HepG2 (cell line): ENCODE data around the gene TP53TG5. TPM values are rescaled to one million over a fixed set of nuclear protein-coding genes. Genes with fewer than 3 reads are reported as not detected.

ENCODE experiments used
- ARID2 ChIP-seq: sonication (generic); formaldehyde crosslinking; IDR thresholded peaks from 2 replicates; pipeline ENCODE4 v1.8.1; 2022; ENCODE audit warnings: mild to moderate bottlenecking, missing genetic modification reagents, borderline replicate concordance
- BRD4 ChIP-seq: sonication (generic); formaldehyde crosslinking; IDR thresholded peaks from 2 replicates; pipeline ENCODE4 v1.4.0; 2020; ENCODE audit warnings: missing genetic modification reagents
- CAMTA2 ChIP-seq: sonication (generic); formaldehyde crosslinking; IDR thresholded peaks from 2 replicates; pipeline ENCODE4 v1.4.0; 2020; ENCODE audit warnings: mild to moderate bottlenecking, missing genetic modification reagents, borderline replicate concordance
- CBX1 ChIP-seq: IDR thresholded peaks from one replicate; pipeline ENCODE4 v1.6.1; 2016; ENCODE audit warnings: antibody characterized with exemption, low read depth
- GZF1 ChIP-seq: sonication (generic); formaldehyde crosslinking; IDR thresholded peaks from 2 replicates; pipeline ENCODE4 v1.5.1; 2020; ENCODE audit warnings: mild to moderate bottlenecking, missing genetic modification reagents
- HHEX ChIP-seq: IDR thresholded peaks from 2 replicates; pipeline ENCODE4 v1.6.1; 2016; ENCODE audit warnings: control low read depth
- HNF4G ChIP-seq, 2 experiments: sonication (generic) in 1 of 2; formaldehyde crosslinking in 1 of 2; IDR thresholded peaks; 2 replicates each; pipeline versions ENCODE4 v1.4.0 to v1.6.1; 2011 to 2020; ENCODE audit warnings: borderline replicate concordance in 2 of 2, low read depth in 2 of 2, mild to moderate bottlenecking in 2 of 2, low read length in 1 of 2, missing genetic modification reagents in 1 of 2, moderate library complexity in 1 of 2
- IKZF4 ChIP-seq: sonication (generic); formaldehyde crosslinking; IDR thresholded peaks from 2 replicates; pipeline ENCODE4 v1.5.1; 2020; ENCODE audit warnings: borderline replicate concordance, mild to moderate bottlenecking, low read depth, missing genetic modification reagents; ENCODE audit errors: not compliant biosample characterization
- ISX ChIP-seq: sonication (generic); formaldehyde crosslinking; conservative IDR thresholded peaks from 2 replicates; pipeline ENCODE4 v1.5.0; 2020; ENCODE audit warnings: missing genetic modification reagents
- JUN ChIP-seq: sonication (generic); formaldehyde crosslinking; IDR thresholded peaks from 2 replicates; pipeline ENCODE4 v1.4.0; 2020; ENCODE audit warnings: mild to moderate bottlenecking, missing genetic modification reagents
- KAT8 ChIP-seq: IDR thresholded peaks from 2 replicates; pipeline ENCODE4 v1.6.1; 2016; ENCODE audit warnings: missing genetic modification reagents, missing compliant biosample characterization
- NFYC ChIP-seq: IDR thresholded peaks from 2 replicates; pipeline ENCODE4 v1.6.1; 2016; ENCODE audit warnings: missing genetic modification reagents, missing compliant biosample characterization
- PAF1 ChIP-seq: IDR thresholded peaks from 2 replicates; pipeline ENCODE4 v1.6.1; 2016; ENCODE audit warnings: missing genetic modification reagents, missing compliant biosample characterization
- RBFOX2 ChIP-seq: fragments of 200-400 bp; formaldehyde crosslinking; IDR thresholded peaks from 2 replicates; pipeline ENCODE4 v1.6.1; 2017; ENCODE audit warnings: low read depth, mild to moderate bottlenecking, low read length
- REST ChIP-seq, 2 experiments: IDR thresholded peaks; 2 replicates each; pipeline ENCODE4 v1.6.1; 2011 to 2012; ENCODE audit warnings: low read length in 2 of 2, borderline replicate concordance in 1 of 2, low read depth in 1 of 2, mild to moderate bottlenecking in 1 of 2, moderate library complexity in 1 of 2
- RXRB ChIP-seq: IDR thresholded peaks from 2 replicates; pipeline ENCODE4 v1.6.1; 2016; ENCODE audit warnings: borderline replicate concordance, missing genetic modification reagents, missing compliant biosample characterization
- SIN3B ChIP-seq: fragments of 150-350 bp; IDR thresholded peaks from 2 replicates; pipeline ENCODE4 v1.6.1; 2014; ENCODE audit warnings: low read length
- TEAD3 ChIP-seq: optimal IDR thresholded peaks from 2 replicates; pipeline ENCODE3; 2016; ENCODE audit warnings: borderline replicate concordance
- UBTF ChIP-seq: sonication (generic); formaldehyde crosslinking; IDR thresholded peaks from 2 replicates; pipeline ENCODE4 v1.4.0; 2020; ENCODE audit warnings: mild to moderate bottlenecking, missing genetic modification reagents
- ZNF10 ChIP-seq: sonication (generic); formaldehyde crosslinking; IDR thresholded peaks from 2 replicates; pipeline ENCODE4 v1.4.0; 2020; ENCODE audit warnings: mild to moderate bottlenecking, low read depth, missing genetic modification reagents, borderline replicate concordance
- ZNF101 ChIP-seq: sonication (generic); formaldehyde crosslinking; IDR thresholded peaks from 2 replicates; pipeline ENCODE4 v1.4.0; 2020; ENCODE audit warnings: mild to moderate bottlenecking, low read depth, missing genetic modification reagents, borderline replicate concordance
- ZNF138 ChIP-seq: sonication (generic); formaldehyde crosslinking; IDR thresholded peaks from 2 replicates; pipeline ENCODE4 v1.5.0; 2020; ENCODE audit warnings: mild to moderate bottlenecking, low read depth, missing genetic modification reagents
- ZNF549 ChIP-seq: sonication (generic); formaldehyde crosslinking; IDR thresholded peaks from 2 replicates; pipeline ENCODE4 v1.5.0; 2020; ENCODE audit warnings: missing genetic modification reagents
- ZNF724P ChIP-seq: sonication (generic); formaldehyde crosslinking; IDR thresholded peaks from 2 replicates; pipeline ENCODE4 v1.8.0; 2022; ENCODE audit warnings: missing genetic modification reagents, borderline replicate concordance
- ZNF891 ChIP-seq: sonication (generic); formaldehyde crosslinking; IDR thresholded peaks from 2 replicates; pipeline ENCODE4 v1.5.0; 2020; ENCODE audit warnings: mild to moderate bottlenecking, missing genetic modification reagents
- polyA plus RNA-seq, 8 experiments: library from polyadenylated mRNA; depleted of rRNA in 3 of 8; stranded (reverse) in 7 of 8; unstranded in 1 of 8; fragments of >200 nt; fragmentation: Illumina TruSeq in 4 of 8; extraction: Trizol in 4 of 8; gene quantifications; 2 replicates each; pipeline versions ENCODE4 v1.2.1 to v1.2.3, GENCODE V29; 2011 to 2016; ENCODE audit warnings: low read depth in 4 of 8, missing spikeins in 1 of 8, mixed read lengths in 1 of 8; ENCODE audit not compliant: insufficient read depth in 1 of 8
- total RNA-seq, 5 experiments: library from RNA; depleted of rRNA; stranded (reverse); fragments of >200 nt; fragmentation: Illumina TruSeq; extraction: Trizol; gene quantifications; 2 replicates each; pipeline ENCODE4 v1.2.3, GENCODE V29; 2016; ENCODE audit warnings: low read depth in 1 of 5

The TP53TG5 gene
- total and polyA plus RNA-seq, 2 of the 13 experiments (the other 11 are each of a cell fraction or from before 2014, with no cell fraction given) = 0.11 TPM; not detected in 1

- TF ChIP-seq UBTF (CRISPR knock-in tag) (no peak), PAF1 (CRISPR knock-in tag) (no peak), ZNF891 (CRISPR knock-in tag) (peak; percentile 33; the same call in 1 of the 2 replicates), CBX1 (no peak), TEAD3 (CRISPR knock-in tag) (peak; percentile 89), JUN (peak; percentile 86; the same call in 1 of the 2 replicates), HNF4G (IDR thresholded peaks at IDR 0.05; ENCODE audit: borderline replicate concordance, low read depth, low read length) (peak; percentile 60; the same call in 1 of the 2 replicates), HNF4G (CRISPR knock-in tag; IDR thresholded peaks at IDR 0.05; ENCODE audit: borderline replicate concordance, low read depth) (no peak), NFYC (CRISPR knock-in tag) (peak; percentile 18; the same call in 1 of the 2 replicates), RBFOX2 (peak; percentile 71), ZNF101 (CRISPR knock-in tag) (no peak), CAMTA2 (CRISPR knock-in tag) (no peak), REST (IDR thresholded peaks at IDR 0.05; ENCODE audit: borderline replicate concordance in 1 of 2, low read depth in 1 of 2, low read length in 2 of 2) (no peak), BRD4 (CRISPR knock-in tag) (peak; percentile 71; the same call in 1 of the 2 replicates), ZNF549 (CRISPR knock-in tag) (no peak), GZF1 (CRISPR knock-in tag) (peak; percentile 58; the same call in 1 of the 2 replicates), RXRB (CRISPR knock-in tag) (0 out of 2 replicates have a peak, but pooled peaks have one; percentile 4), ARID2 (CRISPR knock-in tag) (0 out of 2 replicates have a peak, but pooled peaks have one; percentile 79), SIN3B (no peak), IKZF4 (CRISPR knock-in tag) (no peak), ZNF138 (no peak), ZNF10 (CRISPR knock-in tag) (no peak), HHEX (CRISPR knock-in tag) (no peak), ZNF724P (CRISPR knock-in tag) (peak; percentile 94; the same call in 1 of the 2 replicates), KAT8 (no peak), ISX (CRISPR knock-in tag) (no peak)
Observed at GRCh38 chr20:45344168-45344860, 33.8 kb downstream of the TP53TG5 start (continued).
